GM23338 (cell line): Measurements from ENCODE around the gene DNAJC13. TPM values are rescaled to one million over a fixed set of nuclear protein-coding genes. Genes with fewer than 3 reads are reported as not detected.

Source experiments
- ATAC-seq: fragments of 200-7000 bp; cut with Tn5 transposase; 3 replicates; pipeline ENCODE4 v1.9.1; 2020
- DNase-seq: peaks from one replicate; pipeline ENCODE4 v3.0.0-alpha.2; 2015; ENCODE audit warnings: low spot score
- H2AFZ ChIP-seq: fragments of 200-600 bp; sonication (generic); 2 replicates; pipeline ENCODE4 v1.8.0; 2016; ENCODE audit warnings: antibody characterized with exemption, mild to moderate bottlenecking, moderate library complexity
- H3F3A ChIP-seq: fragments of 200-600 bp; sonication (generic); replicated peaks from 2 replicates; pipeline ENCODE4 v1.8.0; 2017; ENCODE audit warnings: antibody characterized with exemption, mixed run types, low read depth
- H3K27ac ChIP-seq: fragments of 200-600 bp; sonication (generic); 2 replicates; pipeline ENCODE4 v1.6.1; 2016; ENCODE audit warnings: low read depth
- H3K27me3 ChIP-seq: fragments of 200-600 bp; sonication (generic); 2 replicates; pipeline ENCODE4 v1.8.0; 2016; ENCODE audit warnings: mild to moderate bottlenecking, mixed run types, moderate library complexity; ENCODE audit not compliant: insufficient read depth
- H3K36me3 ChIP-seq: fragments of 200-600 bp; sonication (generic); 2 replicates; pipeline ENCODE4 v1.8.0; 2016; ENCODE audit warnings: mild to moderate bottlenecking; ENCODE audit not compliant: insufficient read depth
- H3K4me1 ChIP-seq: fragments of 200-600 bp; sonication (generic); 2 replicates; pipeline ENCODE4 v1.8.0; 2016; ENCODE audit warnings: mild to moderate bottlenecking, moderate library complexity; ENCODE audit not compliant: insufficient read depth
- H3K4me2 ChIP-seq: fragments of 200-600 bp; sonication (generic); 2 replicates; pipeline ENCODE4 v1.7.1; 2017; ENCODE audit warnings: mixed run types
- H3K4me3 ChIP-seq: fragments of 200-600 bp; sonication (generic); 2 replicates; pipeline ENCODE4 v1.6.1; 2016; ENCODE audit warnings: mixed run types
- H3K79me2 ChIP-seq: fragments of 200-600 bp; sonication (generic); replicated peaks from 2 replicates; pipeline ENCODE4 v1.8.0; 2017; ENCODE audit warnings: mild to moderate bottlenecking; ENCODE audit not compliant: insufficient read depth
- H3K9me2 ChIP-seq: fragments of 200-600 bp; sonication (generic); 2 replicates; pipeline ENCODE4 v1.8.0; 2017; ENCODE audit not compliant: insufficient read depth
- H4K20me1 ChIP-seq: fragments of 200-600 bp; sonication (generic); replicated peaks from 2 replicates; pipeline ENCODE4 v1.8.0; 2017; ENCODE audit warnings: mild to moderate bottlenecking; ENCODE audit not compliant: insufficient read depth
- H3K27ac Mint-ChIP-seq: 2 replicates; pipeline ENCODE4 v1.8.0; 2020; ENCODE audit warnings: inconsistent platforms, mild to moderate bottlenecking, moderate library complexity, mixed read lengths
- H3K27me3 Mint-ChIP-seq: 3 replicates; pipeline ENCODE4 v1.8.0; 2022; ENCODE audit warnings: low read depth, mild to moderate bottlenecking, moderate library complexity, mixed read lengths, inconsistent platforms; ENCODE audit not compliant: insufficient read depth, poor library complexity
- H3K36me3 Mint-ChIP-seq: 3 replicates; pipeline ENCODE4 v1.8.0; 2021; ENCODE audit warnings: low read depth, mild to moderate bottlenecking, inconsistent platforms, moderate library complexity, mixed read lengths
- H3K4me1 Mint-ChIP-seq: 3 replicates; pipeline ENCODE4 v1.8.0; 2020; ENCODE audit warnings: mild to moderate bottlenecking, inconsistent platforms, mixed read lengths
- H3K4me3 Mint-ChIP-seq: 3 replicates; pipeline ENCODE4 v1.8.0; 2021; ENCODE audit warnings: moderate library complexity, mild to moderate bottlenecking, inconsistent platforms, mixed read lengths
- H3K9me3 Mint-ChIP-seq: 3 replicates; pipeline ENCODE4 v1.8.0; 2020; ENCODE audit warnings: moderate library complexity, mild to moderate bottlenecking, inconsistent platforms, mixed read lengths
- CREB1 ChIP-seq: fragments of 250-450 bp; sonication (Bioruptor Pico); IDR thresholded peaks from 2 replicates; pipeline ENCODE4 v1.5.0; 2020; ENCODE audit warnings: low read depth, mild to moderate bottlenecking, moderate library complexity
- EZH2 ChIP-seq: fragments of 200-600 bp; sonication (generic); IDR thresholded peaks from one replicate; pipeline ENCODE4 v1.8.0; 2017; ENCODE audit warnings: antibody characterized with exemption, mild to moderate bottlenecking, low read depth; ENCODE audit not compliant: unreplicated experiment
- EZH2phosphoT487 ChIP-seq: fragments of 200-600 bp; sonication (generic); IDR thresholded peaks from one replicate; pipeline ENCODE4 v1.8.1; 2018; ENCODE audit warnings: antibody characterized with exemption; ENCODE audit not compliant: unreplicated experiment
- JUNB ChIP-seq: IDR thresholded peaks from one replicate; pipeline ENCODE4 v1.6.1; 2016; ENCODE audit warnings: antibody characterized with exemption; ENCODE audit not compliant: unreplicated experiment
- POLR2AphosphoS5 ChIP-seq: IDR thresholded peaks from 2 replicates; pipeline ENCODE4 v1.6.1; 2016; ENCODE audit warnings: antibody characterized with exemption, low read depth
- ZNF114 ChIP-seq: fragments of 250-450 bp; sonication (Bioruptor Pico); IDR thresholded peaks from 2 replicates; pipeline ENCODE4 v1.5.0; 2020; ENCODE audit warnings: mild to moderate bottlenecking, moderate library complexity
- polyA plus RNA-seq: library from polyadenylated mRNA; unstranded; fragments of >200 nt; fragmentation: Nextera tagmentation; extraction: Ambion mirVana; gene quantifications from 2 replicates; pipeline ENCODE4 v1.2.1, GENCODE V29; 2016
- total RNA-seq: library from RNA; depleted of rRNA; stranded (reverse); fragments of >200 nt; shearing (Covaris generic); gene quantifications from 2 replicates; pipeline ENCODE4 v1.2.3, GENCODE V29; 2014
- TF ChIP-seq, protein P1 (sequence below), 2 experiments: fragments of 200-600 bp in 1 of 2; sonication (generic) in 1 of 2; conservative IDR thresholded peaks; 2 replicates each; pipeline versions ENCODE4 v1.5.1 to v1.6.1; 2016 to 2017; ENCODE audit warnings: antibody characterized with exemption in 2 of 2, low read depth in 2 of 2, mild to moderate bottlenecking in 2 of 2, moderate library complexity in 1 of 2
- TF ChIP-seq, protein P2 (sequence below): IDR thresholded peaks from one replicate; pipeline ENCODE4 v1.6.1; 2018; ENCODE audit warnings: antibody characterized with exemption; ENCODE audit not compliant: unreplicated experiment
- TF ChIP-seq, protein P3 (sequence below): fragments of 250-450 bp; sonication (Bioruptor Pico); IDR thresholded peaks from 2 replicates; pipeline ENCODE4 v1.5.0; 2020; ENCODE audit warnings: mild to moderate bottlenecking, moderate library complexity
- TF ChIP-seq, protein P4 (sequence below): IDR thresholded peaks from 2 replicates; pipeline ENCODE4 v1.6.1; 2016; ENCODE audit warnings: antibody characterized with exemption

Gene DNAJC13
- total and polyA plus RNA-seq, 2 experiments from 2014 or later: 8.3 to 33.6 TPM

DNA sequence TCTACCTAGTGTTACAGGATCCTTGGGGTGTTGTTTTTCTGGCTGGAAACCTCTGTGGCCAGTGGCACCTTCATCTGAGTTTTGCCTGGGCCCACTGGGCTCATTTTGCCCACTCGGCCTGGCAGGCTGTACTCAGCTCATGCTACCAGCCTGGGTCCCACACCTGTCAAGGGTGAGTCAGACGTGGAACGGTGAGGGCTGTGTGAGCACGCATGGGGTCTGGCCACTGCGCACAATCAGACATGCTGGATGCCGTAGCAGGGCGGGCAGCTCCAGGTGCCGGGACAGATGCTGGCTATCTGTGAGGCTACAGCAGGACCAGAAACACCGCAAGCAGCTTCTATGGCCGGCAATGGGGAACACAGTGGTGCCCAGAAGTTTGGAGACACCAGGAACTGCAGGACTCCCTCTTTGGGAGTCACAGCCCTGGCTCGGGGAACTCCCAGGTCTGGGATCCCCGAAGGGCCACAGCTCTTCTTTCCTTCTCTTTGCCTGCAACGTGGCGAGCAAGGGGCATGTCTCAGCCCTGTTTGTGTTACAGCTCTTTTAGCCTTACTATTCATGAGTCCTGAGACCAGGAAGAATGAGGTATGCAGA is 35.9 kb upstream of the DNAJC13 start:
- H3K79me2 ChIP-seq: no peaks in the 10 kb centered on the region; the same call in 1 of the 2 replicates
- H3K4me1 Mint-ChIP-seq: peaks cover 33% of the 10 kb centered on the region
- DNase-seq (no peak), ATAC-seq (no peak)
- H3K27me3 ChIP-seq: no peaks in the 10 kb centered on the region
- no peaks in the 10 kb centered on the region for H3F3A ChIP-seq
- H3K27me3 Mint-ChIP-seq: peaks cover 8% of the 10 kb centered on the region
- peaks cover 4% of the 10 kb centered on the region; the same call in 1 of the 2 replicates for H3K4me1 ChIP-seq
- no peak for TF ChIP-seq ZNF114 (CRISPR knock-in tag)
- TF ChIP-seq, protein P1, sequence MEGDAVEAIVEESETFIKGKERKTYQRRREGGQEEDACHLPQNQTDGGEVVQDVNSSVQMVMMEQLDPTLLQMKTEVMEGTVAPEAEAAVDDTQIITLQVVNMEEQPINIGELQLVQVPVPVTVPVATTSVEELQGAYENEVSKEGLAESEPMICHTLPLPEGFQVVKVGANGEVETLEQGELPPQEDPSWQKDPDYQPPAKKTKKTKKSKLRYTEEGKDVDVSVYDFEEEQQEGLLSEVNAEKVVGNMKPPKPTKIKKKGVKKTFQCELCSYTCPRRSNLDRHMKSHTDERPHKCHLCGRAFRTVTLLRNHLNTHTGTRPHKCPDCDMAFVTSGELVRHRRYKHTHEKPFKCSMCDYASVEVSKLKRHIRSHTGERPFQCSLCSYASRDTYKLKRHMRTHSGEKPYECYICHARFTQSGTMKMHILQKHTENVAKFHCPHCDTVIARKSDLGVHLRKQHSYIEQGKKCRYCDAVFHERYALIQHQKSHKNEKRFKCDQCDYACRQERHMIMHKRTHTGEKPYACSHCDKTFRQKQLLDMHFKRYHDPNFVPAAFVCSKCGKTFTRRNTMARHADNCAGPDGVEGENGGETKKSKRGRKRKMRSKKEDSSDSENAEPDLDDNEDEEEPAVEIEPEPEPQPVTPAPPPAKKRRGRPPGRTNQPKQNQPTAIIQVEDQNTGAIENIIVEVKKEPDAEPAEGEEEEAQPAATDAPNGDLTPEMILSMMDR (conservative IDR thresholded peaks at IDR 0.05; ENCODE audit: low read depth in 2 of 2): no peak
- no peak for TF ChIP-seq CREB1
- no peak for TF ChIP-seq EZH2
- no peak for TF ChIP-seq JUNB
- no peak for TF ChIP-seq POLR2AphosphoS5
- TF ChIP-seq EZH2phosphoT487: no peak
- TF ChIP-seq, protein P2, sequence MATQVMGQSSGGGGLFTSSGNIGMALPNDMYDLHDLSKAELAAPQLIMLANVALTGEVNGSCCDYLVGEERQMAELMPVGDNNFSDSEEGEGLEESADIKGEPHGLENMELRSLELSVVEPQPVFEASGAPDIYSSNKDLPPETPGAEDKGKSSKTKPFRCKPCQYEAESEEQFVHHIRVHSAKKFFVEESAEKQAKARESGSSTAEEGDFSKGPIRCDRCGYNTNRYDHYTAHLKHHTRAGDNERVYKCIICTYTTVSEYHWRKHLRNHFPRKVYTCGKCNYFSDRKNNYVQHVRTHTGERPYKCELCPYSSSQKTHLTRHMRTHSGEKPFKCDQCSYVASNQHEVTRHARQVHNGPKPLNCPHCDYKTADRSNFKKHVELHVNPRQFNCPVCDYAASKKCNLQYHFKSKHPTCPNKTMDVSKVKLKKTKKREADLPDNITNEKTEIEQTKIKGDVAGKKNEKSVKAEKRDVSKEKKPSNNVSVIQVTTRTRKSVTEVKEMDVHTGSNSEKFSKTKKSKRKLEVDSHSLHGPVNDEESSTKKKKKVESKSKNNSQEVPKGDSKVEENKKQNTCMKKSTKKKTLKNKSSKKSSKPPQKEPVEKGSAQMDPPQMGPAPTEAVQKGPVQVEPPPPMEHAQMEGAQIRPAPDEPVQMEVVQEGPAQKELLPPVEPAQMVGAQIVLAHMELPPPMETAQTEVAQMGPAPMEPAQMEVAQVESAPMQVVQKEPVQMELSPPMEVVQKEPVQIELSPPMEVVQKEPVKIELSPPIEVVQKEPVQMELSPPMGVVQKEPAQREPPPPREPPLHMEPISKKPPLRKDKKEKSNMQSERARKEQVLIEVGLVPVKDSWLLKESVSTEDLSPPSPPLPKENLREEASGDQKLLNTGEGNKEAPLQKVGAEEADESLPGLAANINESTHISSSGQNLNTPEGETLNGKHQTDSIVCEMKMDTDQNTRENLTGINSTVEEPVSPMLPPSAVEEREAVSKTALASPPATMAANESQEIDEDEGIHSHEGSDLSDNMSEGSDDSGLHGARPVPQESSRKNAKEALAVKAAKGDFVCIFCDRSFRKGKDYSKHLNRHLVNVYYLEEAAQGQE: no peak
- TF ChIP-seq, protein P3, sequence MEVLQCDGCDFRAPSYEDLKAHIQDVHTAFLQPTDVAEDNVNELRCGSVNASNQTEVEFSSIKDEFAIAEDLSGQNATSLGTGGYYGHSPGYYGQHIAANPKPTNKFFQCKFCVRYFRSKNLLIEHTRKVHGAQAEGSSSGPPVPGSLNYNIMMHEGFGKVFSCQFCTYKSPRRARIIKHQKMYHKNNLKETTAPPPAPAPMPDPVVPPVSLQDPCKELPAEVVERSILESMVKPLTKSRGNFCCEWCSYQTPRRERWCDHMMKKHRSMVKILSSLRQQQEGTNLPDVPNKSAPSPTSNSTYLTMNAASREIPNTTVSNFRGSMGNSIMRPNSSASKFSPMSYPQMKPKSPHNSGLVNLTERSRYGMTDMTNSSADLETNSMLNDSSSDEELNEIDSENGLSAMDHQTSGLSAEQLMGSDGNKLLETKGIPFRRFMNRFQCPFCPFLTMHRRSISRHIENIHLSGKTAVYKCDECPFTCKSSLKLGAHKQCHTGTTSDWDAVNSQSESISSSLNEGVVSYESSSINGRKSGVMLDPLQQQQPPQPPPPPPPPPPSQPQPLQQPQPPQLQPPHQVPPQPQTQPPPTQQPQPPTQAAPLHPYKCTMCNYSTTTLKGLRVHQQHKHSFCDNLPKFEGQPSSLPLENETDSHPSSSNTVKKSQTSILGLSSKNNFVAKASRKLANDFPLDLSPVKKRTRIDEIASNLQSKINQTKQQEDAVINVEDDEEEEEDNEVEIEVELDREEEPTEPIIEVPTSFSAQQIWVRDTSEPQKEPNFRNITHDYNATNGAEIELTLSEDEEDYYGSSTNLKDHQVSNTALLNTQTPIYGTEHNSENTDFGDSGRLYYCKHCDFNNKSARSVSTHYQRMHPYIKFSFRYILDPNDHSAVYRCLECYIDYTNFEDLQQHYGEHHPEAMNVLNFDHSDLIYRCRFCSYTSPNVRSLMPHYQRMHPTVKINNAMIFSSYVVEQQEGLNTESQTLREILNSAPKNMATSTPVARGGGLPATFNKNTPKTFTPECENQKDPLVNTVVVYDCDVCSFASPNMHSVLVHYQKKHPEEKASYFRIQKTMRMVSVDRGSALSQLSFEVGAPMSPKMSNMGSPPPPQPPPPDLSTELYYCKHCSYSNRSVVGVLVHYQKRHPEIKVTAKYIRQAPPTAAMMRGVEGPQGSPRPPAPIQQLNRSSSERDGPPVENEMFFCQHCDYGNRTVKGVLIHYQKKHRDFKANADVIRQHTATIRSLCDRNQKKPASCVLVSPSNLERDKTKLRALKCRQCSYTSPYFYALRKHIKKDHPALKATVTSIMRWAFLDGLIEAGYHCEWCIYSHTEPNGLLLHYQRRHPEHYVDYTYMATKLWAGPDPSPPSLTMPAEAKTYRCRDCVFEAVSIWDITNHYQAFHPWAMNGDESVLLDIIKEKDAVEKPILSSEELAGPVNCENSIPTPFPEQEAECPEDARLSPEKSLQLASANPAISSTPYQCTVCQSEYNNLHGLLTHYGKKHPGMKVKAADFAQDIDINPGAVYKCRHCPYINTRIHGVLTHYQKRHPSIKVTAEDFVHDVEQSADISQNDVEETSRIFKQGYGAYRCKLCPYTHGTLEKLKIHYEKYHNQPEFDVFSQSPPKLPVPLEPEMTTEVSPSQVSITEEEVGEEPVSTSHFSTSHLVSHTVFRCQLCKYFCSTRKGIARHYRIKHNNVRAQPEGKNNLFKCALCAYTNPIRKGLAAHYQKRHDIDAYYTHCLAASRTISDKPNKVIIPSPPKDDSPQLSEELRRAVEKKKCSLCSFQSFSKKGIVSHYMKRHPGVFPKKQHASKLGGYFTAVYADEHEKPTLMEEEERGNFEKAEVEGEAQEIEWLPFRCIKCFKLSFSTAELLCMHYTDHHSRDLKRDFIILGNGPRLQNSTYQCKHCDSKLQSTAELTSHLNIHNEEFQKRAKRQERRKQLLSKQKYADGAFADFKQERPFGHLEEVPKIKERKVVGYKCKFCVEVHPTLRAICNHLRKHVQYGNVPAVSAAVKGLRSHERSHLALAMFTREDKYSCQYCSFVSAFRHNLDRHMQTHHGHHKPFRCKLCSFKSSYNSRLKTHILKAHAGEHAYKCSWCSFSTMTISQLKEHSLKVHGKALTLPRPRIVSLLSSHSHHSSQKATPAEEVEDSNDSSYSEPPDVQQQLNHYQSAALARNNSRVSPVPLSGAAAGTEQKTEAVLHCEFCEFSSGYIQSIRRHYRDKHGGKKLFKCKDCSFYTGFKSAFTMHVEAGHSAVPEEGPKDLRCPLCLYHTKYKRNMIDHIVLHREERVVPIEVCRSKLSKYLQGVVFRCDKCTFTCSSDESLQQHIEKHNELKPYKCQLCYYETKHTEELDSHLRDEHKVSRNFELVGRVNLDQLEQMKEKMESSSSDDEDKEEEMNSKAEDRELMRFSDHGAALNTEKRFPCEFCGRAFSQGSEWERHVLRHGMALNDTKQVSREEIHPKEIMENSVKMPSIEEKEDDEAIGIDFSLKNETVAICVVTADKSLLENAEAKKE (CRISPR knock-in tag): no peak
- TF ChIP-seq, protein P4, sequence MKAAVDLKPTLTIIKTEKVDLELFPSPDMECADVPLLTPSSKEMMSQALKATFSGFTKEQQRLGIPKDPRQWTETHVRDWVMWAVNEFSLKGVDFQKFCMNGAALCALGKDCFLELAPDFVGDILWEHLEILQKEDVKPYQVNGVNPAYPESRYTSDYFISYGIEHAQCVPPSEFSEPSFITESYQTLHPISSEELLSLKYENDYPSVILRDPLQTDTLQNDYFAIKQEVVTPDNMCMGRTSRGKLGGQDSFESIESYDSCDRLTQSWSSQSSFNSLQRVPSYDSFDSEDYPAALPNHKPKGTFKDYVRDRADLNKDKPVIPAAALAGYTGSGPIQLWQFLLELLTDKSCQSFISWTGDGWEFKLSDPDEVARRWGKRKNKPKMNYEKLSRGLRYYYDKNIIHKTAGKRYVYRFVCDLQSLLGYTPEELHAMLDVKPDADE: no peak
- peaks cover 41% of the 10 kb centered on the region for H3K36me3 Mint-ChIP-seq
- H3K36me3 ChIP-seq: no peaks in the 10 kb centered on the region
- H2AFZ ChIP-seq: no peak overlapping the region
- no peak overlapping the region for H3K4me3 ChIP-seq
- H3K27ac Mint-ChIP-seq: peak overlapping the region; percentile 67
- no peak overlapping the region for H3K4me3 Mint-ChIP-seq
- H3K9me3 Mint-ChIP-seq: peaks cover 45% of the 10 kb centered on the region
- H3K27ac ChIP-seq: no peak overlapping the region
- no peaks in the 10 kb centered on the region for H4K20me1 ChIP-seq
- 0 out of 2 replicates have a peak overlapping the region, but pooled peaks have one; percentile 3 for H3K4me2 ChIP-seq
- H3K9me2 ChIP-seq: no peaks in the 10 kb centered on the region; the same call in none of the 2 replicates
